GM12865 (cell line): Measurements from ENCODE around the gene ELL.
"Not testable (repeated sequence)": the region's sequence is repeated elsewhere in the genome, so short reads cannot be mapped to it uniquely, and the experiment has no call there.

Source experiments
- DNase-seq: peaks from one replicate; pipeline ENCODE4 v3.0.0; 2010; ENCODE audit warnings: low read depth
- H3K4me3 ChIP-seq: 2 replicates; pipeline ENCODE4 v1.5.1; 2011; ENCODE audit warnings: mild to moderate bottlenecking, low read depth, low read length, control low read depth
- TF ChIP-seq, protein P1 (sequence below): IDR thresholded peaks from 2 replicates; pipeline ENCODE4 v1.5.1; 2011; ENCODE audit warnings: low read length, control low read depth, low read depth, inconsistent platforms; ENCODE audit not compliant: insufficient read depth; ENCODE audit errors: missing control alignments

The ELL gene

DNA sequence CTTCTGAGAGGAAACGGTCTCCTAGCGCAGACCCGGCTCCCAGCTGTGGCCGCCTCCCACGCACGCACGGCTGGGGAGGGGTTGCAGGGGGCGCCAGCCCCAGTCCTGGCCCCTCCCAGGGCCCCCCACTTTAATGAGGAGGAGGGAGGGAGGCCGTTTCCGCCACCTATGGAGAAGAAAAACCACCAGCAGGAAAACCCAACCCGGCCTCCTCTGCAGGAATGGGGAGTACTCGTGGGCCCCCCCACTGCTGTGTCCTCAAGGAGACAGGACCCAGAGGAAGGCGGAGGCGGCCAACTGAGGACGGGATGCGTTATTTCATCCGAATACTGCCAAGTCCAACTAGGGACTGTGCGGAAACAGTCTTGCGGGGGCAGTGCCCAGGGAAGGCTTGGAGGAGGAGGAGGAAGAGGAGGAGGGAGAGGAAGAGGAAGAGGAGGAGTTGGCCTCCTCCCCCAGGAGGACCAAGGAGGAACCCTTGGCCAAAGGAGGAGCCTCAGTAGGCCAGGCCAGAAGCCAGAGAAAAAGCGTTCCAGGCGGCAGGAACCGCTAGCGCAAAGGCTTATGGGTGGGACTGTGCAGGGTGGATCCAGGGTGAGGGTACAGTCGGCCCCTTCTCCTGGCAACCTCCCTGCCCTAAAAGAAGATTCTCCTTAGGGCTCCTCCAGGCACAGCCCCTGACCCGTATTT is 106.5 kb downstream of the ELL start:
- no peak for DNase-seq

DNA sequence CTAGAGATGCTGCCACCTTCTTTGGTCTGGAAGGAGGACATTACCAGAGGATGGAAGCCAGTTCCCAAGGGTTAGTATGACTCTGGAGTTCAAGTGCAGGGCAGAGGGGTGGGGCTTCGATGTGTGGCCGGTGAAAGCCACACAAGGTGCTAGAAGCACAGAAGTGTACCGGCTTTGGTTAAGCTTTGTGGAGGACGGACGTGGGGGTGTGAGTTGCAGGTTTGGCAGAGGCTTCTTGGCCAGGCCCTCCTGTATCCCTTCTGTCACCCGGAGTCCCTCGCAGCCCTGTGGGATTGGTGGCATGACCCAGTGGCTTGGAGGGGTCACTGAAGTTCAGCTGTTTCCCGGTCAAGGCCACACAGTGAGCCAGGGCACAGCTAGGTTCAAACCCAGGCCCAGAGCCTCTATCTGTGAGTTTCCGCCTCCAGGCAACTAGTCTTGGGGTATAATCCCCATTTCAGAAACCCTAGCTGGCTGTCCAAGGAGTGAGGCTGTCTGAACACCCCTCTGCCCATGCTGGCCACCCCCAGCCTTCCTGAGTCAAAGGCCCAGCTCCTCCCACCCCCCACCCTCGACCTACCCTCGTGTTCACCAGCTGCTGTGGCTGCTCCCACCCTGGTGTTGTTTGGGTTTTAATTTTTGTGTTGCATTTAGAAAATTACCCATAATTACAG is 107.2 kb downstream of the ELL start:
- peak; percentile 66 for DNase-seq
- no peak overlapping the region for H3K4me3 ChIP-seq
- TF ChIP-seq, protein P1, sequence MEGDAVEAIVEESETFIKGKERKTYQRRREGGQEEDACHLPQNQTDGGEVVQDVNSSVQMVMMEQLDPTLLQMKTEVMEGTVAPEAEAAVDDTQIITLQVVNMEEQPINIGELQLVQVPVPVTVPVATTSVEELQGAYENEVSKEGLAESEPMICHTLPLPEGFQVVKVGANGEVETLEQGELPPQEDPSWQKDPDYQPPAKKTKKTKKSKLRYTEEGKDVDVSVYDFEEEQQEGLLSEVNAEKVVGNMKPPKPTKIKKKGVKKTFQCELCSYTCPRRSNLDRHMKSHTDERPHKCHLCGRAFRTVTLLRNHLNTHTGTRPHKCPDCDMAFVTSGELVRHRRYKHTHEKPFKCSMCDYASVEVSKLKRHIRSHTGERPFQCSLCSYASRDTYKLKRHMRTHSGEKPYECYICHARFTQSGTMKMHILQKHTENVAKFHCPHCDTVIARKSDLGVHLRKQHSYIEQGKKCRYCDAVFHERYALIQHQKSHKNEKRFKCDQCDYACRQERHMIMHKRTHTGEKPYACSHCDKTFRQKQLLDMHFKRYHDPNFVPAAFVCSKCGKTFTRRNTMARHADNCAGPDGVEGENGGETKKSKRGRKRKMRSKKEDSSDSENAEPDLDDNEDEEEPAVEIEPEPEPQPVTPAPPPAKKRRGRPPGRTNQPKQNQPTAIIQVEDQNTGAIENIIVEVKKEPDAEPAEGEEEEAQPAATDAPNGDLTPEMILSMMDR, result no peak

More for the DNA sequence above, 106.5 kb downstream of the ELL start:
- no peak overlapping the region for H3K4me3 ChIP-seq
- TF ChIP-seq, protein P1, result no peak

DNA sequence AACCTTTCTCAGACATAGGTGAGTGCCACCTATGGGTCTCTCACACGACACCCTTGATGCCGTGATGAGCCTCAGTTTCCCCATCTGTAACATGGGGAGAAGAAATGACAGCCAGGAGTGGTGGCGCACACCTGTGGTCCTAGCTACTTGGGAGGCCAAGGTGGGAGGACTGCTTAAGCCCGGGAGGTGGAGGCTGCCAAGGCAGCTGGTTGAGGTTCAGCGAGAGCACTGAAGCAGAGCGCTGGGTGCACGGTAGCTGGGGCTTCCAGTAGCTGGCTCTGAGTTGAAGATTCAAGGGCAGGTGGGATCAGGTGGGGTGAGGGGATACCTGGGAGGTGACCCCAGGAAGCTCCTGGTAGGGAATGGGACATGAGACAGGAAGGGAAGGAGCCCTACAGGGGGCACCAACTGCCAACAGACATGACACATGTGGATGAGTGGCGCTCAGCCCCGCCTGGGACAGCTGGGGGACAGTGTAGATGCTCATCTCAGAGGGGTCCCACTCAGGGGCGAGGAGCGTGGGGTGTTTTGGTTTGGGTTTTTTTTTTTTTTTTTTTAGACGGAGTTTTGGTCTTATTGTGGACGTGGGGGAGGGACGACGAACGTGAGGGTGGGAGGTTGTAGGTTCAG is 109.1 kb downstream of the ELL start:
- TF ChIP-seq, protein P1, result no peak
- H3K4me3 ChIP-seq, result no peak overlapping the region
- no peak for DNase-seq

DNA sequence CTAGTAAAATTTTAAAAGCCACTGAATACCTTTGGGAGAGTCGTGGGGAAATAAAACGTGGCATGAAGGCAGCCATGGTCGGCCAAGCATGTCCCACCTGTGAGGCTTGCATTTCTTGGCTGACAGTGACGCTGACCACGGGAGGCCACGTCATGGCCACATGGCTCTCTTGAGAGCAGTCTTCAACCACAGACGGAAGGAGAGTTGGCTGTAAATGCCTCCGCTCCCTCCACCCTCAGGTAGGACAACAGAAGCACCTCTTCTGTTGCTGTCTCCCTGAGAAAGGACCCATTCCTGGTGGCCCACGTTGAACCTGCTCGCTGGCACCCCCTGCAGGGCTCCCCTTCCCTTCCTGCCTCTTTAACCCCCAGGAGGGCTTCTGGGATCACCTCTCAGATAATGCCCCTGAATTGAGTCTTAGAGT is 113.8 kb downstream of the ELL start:
- no peak overlapping the region for H3K4me3 ChIP-seq
- TF ChIP-seq, protein P1, result peak; percentile 62
- peak; percentile 90 for DNase-seq

DNA sequence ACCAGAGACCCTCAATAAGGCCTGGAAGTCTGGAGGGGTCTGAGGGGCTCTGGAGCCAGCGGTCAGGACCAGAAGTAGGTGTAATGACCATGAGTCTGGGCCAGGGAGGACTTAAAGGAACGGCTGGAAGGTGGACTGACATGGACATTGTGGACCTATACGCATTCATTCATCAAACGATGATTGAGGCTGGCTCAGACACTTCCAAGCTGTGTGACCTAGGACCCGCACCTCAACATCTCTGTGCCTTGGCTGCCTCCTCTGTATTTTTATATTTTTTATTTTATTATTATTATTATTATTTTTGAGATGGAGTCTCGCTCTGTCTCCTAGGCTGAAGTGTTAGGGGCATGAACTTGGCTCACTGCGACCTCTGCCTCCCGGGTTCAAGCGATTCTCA is 115.1 kb downstream of the ELL start:
- TF ChIP-seq, protein P1, result no peak

DNA sequence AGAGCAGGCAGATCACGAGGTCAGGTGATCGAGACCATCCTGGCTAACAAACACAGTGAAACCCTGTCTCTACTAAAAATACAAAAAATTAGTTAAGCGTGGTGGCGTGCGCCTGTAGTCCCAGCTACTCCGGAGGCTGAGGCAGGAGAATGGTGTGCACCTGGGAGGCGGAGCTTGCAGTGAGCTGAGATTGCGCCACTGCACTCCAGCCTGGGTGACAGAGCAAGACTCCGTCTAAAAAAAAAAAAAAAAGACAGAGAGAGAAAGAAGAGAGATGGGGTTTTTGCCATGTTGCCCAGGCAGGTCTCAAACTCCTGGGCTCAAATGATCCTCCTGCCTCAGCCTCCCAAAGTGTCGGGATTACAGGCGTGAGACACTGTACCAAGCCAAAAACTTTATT is 116.1 kb downstream of the ELL start:
- not testable (repeated sequence) for DNase-seq, H3K4me3 ChIP-seq

More for the DNA sequence above, 115.1 kb downstream of the ELL start:
- H3K4me3 ChIP-seq, result no peak overlapping the region
- no peak for DNase-seq

DNA sequence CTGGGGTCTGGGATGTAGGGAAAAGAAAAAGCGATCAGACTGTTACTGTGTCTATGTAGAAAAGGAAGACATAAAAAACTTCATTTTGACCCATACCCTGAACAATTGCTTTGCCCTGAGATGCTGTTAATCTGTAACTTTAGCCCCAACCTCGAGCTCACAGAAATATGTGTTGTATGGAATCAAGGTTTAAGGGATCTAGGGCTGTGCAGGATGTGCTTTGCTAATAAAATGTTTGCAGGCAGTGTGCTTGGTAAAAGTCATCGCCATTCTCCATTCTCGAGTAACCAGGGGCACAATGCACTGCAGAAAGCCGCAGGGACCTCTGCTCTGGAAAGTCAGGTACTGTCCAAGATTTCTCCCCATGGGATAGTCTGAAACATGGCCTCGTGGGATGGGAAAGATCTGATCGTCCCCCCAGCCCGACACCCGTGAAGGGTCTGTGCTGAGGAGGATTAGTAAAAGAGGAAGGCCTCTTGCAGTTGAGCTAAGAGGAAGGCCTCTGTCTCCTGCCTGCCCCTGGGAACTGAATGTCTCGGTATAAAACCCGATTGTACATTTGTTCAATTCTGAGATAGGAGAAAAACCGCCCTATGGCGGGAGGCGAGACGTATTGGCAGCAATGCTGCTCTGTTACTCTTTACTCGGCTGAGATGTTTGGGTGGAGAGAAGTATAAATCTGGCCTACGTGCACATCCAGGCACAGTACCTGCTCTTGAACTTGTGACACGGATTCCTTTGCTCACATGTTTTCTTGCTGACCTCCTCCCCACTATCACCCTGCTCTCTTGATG is 119.2 kb downstream of the ELL start:
- not testable (repeated sequence) for DNase-seq, H3K4me3 ChIP-seq
